ENCODE measurements around the gene BTBD6.

The BTBD6 gene

GRCh38 chr14:105281371-105282097 lies 33.2 kb downstream of the BTBD6 start:
- TF ChIP-seq CTCF (IDR thresholded peaks at IDR 0.05; ENCODE audit: borderline replicate concordance, control extremely low read depth, extremely low read depth, insufficient read depth, missing control alignments): peak; percentile 29
- DNase-seq (ENCODE audit: low spot score): no peak
- in situ Hi-C loops (cut with MboI; ENCODE audit: low sequenced_read_pairs, unreplicated experiment): no loop called here

- in situ Hi-C loops (cut with MboI; ENCODE audit: low sequenced_read_pairs, unreplicated experiment): no loop called here
- TF ChIP-seq CTCF (IDR thresholded peaks at IDR 0.05; ENCODE audit: borderline replicate concordance, control extremely low read depth, extremely low read depth, insufficient read depth, missing control alignments): no peak
- no peak for DNase-seq (ENCODE audit: low spot score)
These were observed 33.9 kb downstream of the BTBD6 start for GRCh38 chr14:105282098-105282725.

DNA sequence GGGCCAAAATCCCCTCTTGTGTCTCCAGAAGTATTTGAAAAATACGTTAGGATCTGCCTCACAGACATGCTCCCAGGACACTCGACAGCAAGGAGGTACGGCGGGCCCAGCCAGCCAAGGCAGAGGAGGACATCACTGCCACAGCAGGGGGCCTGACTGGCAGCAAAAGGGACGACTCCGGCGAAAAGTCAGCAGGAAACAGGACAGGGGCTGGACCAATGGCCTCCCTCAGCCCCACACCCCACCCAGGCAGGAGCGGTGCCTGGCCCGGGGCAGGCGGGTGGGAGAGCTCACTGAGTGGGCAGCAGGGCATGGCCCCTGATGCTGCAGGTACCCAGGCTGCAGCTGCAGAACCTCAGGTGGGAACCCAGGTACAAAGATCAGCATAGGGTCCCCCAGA lies 34.7 kb downstream of the BTBD6 start:
- TF ChIP-seq CTCF (IDR thresholded peaks at IDR 0.05; ENCODE audit: borderline replicate concordance, control extremely low read depth, extremely low read depth, insufficient read depth, missing control alignments): no peak
- DNase-seq (ENCODE audit: low spot score): no peak
- in situ Hi-C loops (cut with MboI; ENCODE audit: low sequenced_read_pairs, unreplicated experiment): no loop called here

GRCh38 chr14:105283899-105284298 lies 35.6 kb downstream of the BTBD6 start:
- DNase-seq (ENCODE audit: low spot score): no peak
- TF ChIP-seq CTCF (IDR thresholded peaks at IDR 0.05; ENCODE audit: borderline replicate concordance, control extremely low read depth, extremely low read depth, insufficient read depth, missing control alignments): no peak
- in situ Hi-C loops (cut with MboI; ENCODE audit: low sequenced_read_pairs, unreplicated experiment): no loop called here

GRCh38 chr14:105285174-105285573 lies 36.8 kb downstream of the BTBD6 start:
- no peak for DNase-seq (ENCODE audit: low spot score)
- in situ Hi-C loops (cut with MboI; ENCODE audit: low sequenced_read_pairs, unreplicated experiment): no loop called here
- TF ChIP-seq CTCF (IDR thresholded peaks at IDR 0.05; ENCODE audit: borderline replicate concordance, control extremely low read depth, extremely low read depth, insufficient read depth, missing control alignments): no peak

GRCh38 chr14:105286759-105287144 lies 38.4 kb downstream of the BTBD6 start:
- TF ChIP-seq CTCF (IDR thresholded peaks at IDR 0.05; ENCODE audit: borderline replicate concordance, control extremely low read depth, extremely low read depth, insufficient read depth, missing control alignments): no peak
- DNase-seq (ENCODE audit: low spot score): peak; percentile 11
- in situ Hi-C loops (cut with MboI; ENCODE audit: low sequenced_read_pairs, unreplicated experiment): no loop called here
